T1000 (cell line): ENCODE results near the gene WDR70.

Experiments
- DNase-seq: peaks from one replicate; lab custom pipeline; 2025; ENCODE audit warnings: mixed read lengths; lab: John Stamatoyannopoulos, UW

Gene WDR70

GRCh38 chr5:37801521-37801920, 422.4 kb downstream of the WDR70 start:
- DNase-seq, result no peak
